ENCODE data around the gene CUL4B.
"Not testable (repeated sequence)": the region's sequence is repeated elsewhere in the genome, so short reads cannot be mapped to it uniquely, and the experiment has no call there.

Gene CUL4B

GRCh38 chrX:120485315-120485637 lies 75.5 kb downstream of the CUL4B start:
- POLR2A ChIA-PET: no interaction called here
- no peak for TF ChIP-seq CTCF (IDR thresholded peaks at IDR 0.05; ENCODE audit: insufficient read depth, low read length, missing control alignments)
- H3K4me3 ChIP-seq (ENCODE audit: low read depth, low read length): peak overlapping the region; percentile 58
- no peak for DNase-seq (ENCODE audit: low read depth, low spot score)
- CTCF ChIA-PET: interaction anchor here (1.1 to 2.5 kb wide), 5 partner anchors 9 to 178 kb away, joined by 3 to 12 read pairs (median 4); no protein-coding TSS in a partner anchor

GRCh38 chrX:120477453-120477852 lies 83.3 kb downstream of the CUL4B start:
- no peak for TF ChIP-seq CTCF (IDR thresholded peaks at IDR 0.05; ENCODE audit: insufficient read depth, low read length, missing control alignments)
- POLR2A ChIA-PET: no interaction called here
- DNase-seq (ENCODE audit: low read depth, low spot score): no peak
- no peak overlapping the region for H3K4me3 ChIP-seq (ENCODE audit: low read depth, low read length)
- CTCF ChIA-PET: interaction anchor here (2.0 to 3.2 kb wide), 2 partner anchors 8 to 96 kb away, joined by 4 to 12 read pairs; no protein-coding TSS in a partner anchor

GRCh38 chrX:120476714-120477113 lies 84.0 kb downstream of the CUL4B start:
- TF ChIP-seq CTCF (IDR thresholded peaks at IDR 0.05; ENCODE audit: insufficient read depth, low read length, missing control alignments): no peak
- no peak overlapping the region for H3K4me3 ChIP-seq (ENCODE audit: low read depth, low read length)
- ChIA-PET POLR2A (no interaction called here), CTCF (interaction anchor here (1.2 to 3.2 kb wide), 3 partner anchors 9 to 95 kb away, joined by 4 to 12 read pairs (median 4); no protein-coding TSS in a partner anchor)
- DNase-seq (ENCODE audit: low read depth, low spot score): no peak

GRCh38 chrX:120475447-120475846 lies 85.3 kb downstream of the CUL4B start:
- POLR2A ChIA-PET; H3K4me3 ChIP-seq (ENCODE audit: low read depth, low read length); DNase-seq (ENCODE audit: low read depth, low spot score): not testable (repeated sequence)
- CTCF ChIA-PET: interaction anchor here (0.9 to 3.2 kb wide), 4 partner anchors 10 to 94 kb away, joined by 3 to 12 read pairs (median 5); no protein-coding TSS in a partner anchor
- TF ChIP-seq CTCF (IDR thresholded peaks at IDR 0.05; ENCODE audit: insufficient read depth, low read length, missing control alignments): peak; percentile 20
